MM.1S (cell line): ENCODE data around the gene GNGT1.

Source experiments
- CTCF ChIP-seq: fragments of 300-600 bp; sonication (generic); IDR thresholded peaks from 2 replicates; pipeline ENCODE4 v1.5.1; 2016; ENCODE audit warnings: antibody characterized with exemption, low read length, mixed read lengths
- EZH2 ChIP-seq: fragments of 300-600 bp; sonication (generic); optimal IDR thresholded peaks from 2 replicates; pipeline ENCODE3; 2017; ENCODE audit warnings: low read depth, mild to moderate bottlenecking, antibody characterized with exemption, low read length, mixed read lengths
- EZH2phosphoT487 ChIP-seq: fragments of 300-600 bp; sonication (generic); IDR thresholded peaks from 2 replicates; pipeline ENCODE4 v1.6.1; 2018; ENCODE audit warnings: antibody characterized with exemption, low read length

- TF ChIP-seq CTCF (no peak), EZH2phosphoT487 (no peak), EZH2 (no peak)
Measured at GRCh38 chr7:93945756-93946535, 39.6 kb downstream of the GNGT1 start.
